Measurements from ENCODE around the gene FLOT1. TPM values are rescaled to one million over a fixed set of nuclear protein-coding genes. Genes with fewer than 3 reads are reported as not detected.

The FLOT1 gene
- total and polyA plus RNA-seq, 9 of the 15 experiments (the other 6 are each of a cell fraction or from before 2014, with no cell fraction given) = 11.7 to 149 (median 118) TPM

- no peak for TF ChIP-seq THRA (IDR thresholded peaks at IDR 0.05)
- TF ChIP-seq HDAC2 (IDR thresholded peaks at IDR 0.05) = 0 out of 2 replicates have a peak, but pooled peaks have one; percentile 41
- peak; percentile 32 to 48 (median 36); a peak in 3 of 6 replicates for TF ChIP-seq CTCF (IDR thresholded peaks at IDR 0.05 in 2 of 3, conservative IDR thresholded peaks at IDR 0.05 in 1 of 3; ENCODE audit: insufficient read depth in 2 of 3, low read depth in 1 of 3, low read length in 3 of 3)
- no peak for TF ChIP-seq USF2 (CRISPR knock-in tag; IDR thresholded peaks at IDR 0.05)
- peak in 1 of 3 experiments; percentile 28 for TF ChIP-seq YY1 (IDR thresholded peaks at IDR 0.05; ENCODE audit: borderline replicate concordance in 1 of 3, control insufficient read depth in 1 of 3, extremely low read depth in 1 of 3, insufficient read depth in 3 of 3, insufficient read length in 1 of 3, insufficient replicate concordance in 2 of 3, low read depth in 1 of 3, low read length in 2 of 3)
- TF ChIP-seq MAZ (CRISPR knock-in tag; conservative IDR thresholded peaks at IDR 0.05 in 1 of 2, IDR thresholded peaks at IDR 0.05 in 1 of 2) = peak in 1 of 2 experiments; percentile 23; a peak in 1 of 4 replicates
- no peak for TF ChIP-seq ELK3 (CRISPR knock-in tag; IDR thresholded peaks at IDR 0.05)
- TF ChIP-seq OTX1 (CRISPR knock-in tag; IDR thresholded peaks at IDR 0.05) = 0 out of 2 replicates have a peak, but pooled peaks have one; percentile 18
- TF ChIP-seq PBX2 (CRISPR knock-in tag; IDR thresholded peaks at IDR 0.05; ENCODE audit: low read depth) = no peak
- peak; percentile 81 for TF ChIP-seq PBX2 (tag; conservative IDR thresholded peaks at IDR 0.05; ENCODE audit: low read depth)
- TF ChIP-seq SOX6 (IDR thresholded peaks at IDR 0.05) = peak; percentile 57; the same call in 1 of the 2 replicates
- no peak for TF ChIP-seq NR2C2 (CRISPR knock-in tag; IDR thresholded peaks at IDR 0.05)
- TF ChIP-seq NR2C2 (tag; IDR thresholded peaks at IDR 0.05) = peak; percentile 48; the same call in 1 of the 2 replicates
- TF ChIP-seq SIRT6 (IDR thresholded peaks at IDR 0.05; ENCODE audit: low read depth, low read length) = no peak
- TF ChIP-seq POLR2B (IDR thresholded peaks at IDR 0.05; ENCODE audit: low read depth, partially characterized antibody) = no peak
- TF ChIP-seq LCOR (CRISPR knock-in tag; IDR thresholded peaks at IDR 0.05) = 0 out of 2 replicates have a peak, but pooled peaks have one; percentile 25
- TF ChIP-seq EP300 (IDR thresholded peaks at IDR 0.05; ENCODE audit: low read length) = peak; percentile 35; the same call in 1 of the 2 replicates
- no peak for TF ChIP-seq MED1 (CRISPR knock-in tag; IDR thresholded peaks at IDR 0.05; ENCODE audit: borderline replicate concordance)
Measured at GRCh38 chr6:30763618-30764489, 21.4 kb upstream of the FLOT1 start (continued).
